GM19467 (cell line): ENCODE measurements around the gene TGFB2.

Experiments used
- ATAC-seq: cut with Tn5 transposase; IDR thresholded peaks from one replicate; pipeline ENCODE4 v1.9.1; 2021; ENCODE audit warnings: mild to moderate bottlenecking, moderate library complexity; ENCODE audit not compliant: unreplicated experiment

The TGFB2 gene

GRCh38 chr1:218332416-218332815 lies 12.7 kb upstream of the TGFB2 start:
- ATAC-seq, result no peak

GRCh38 chr1:218336328-218336727 lies 8.8 kb upstream of the TGFB2 start:
- ATAC-seq, result no peak

- ATAC-seq, result no peak
These were observed 5.8 kb upstream of the TGFB2 start for GRCh38 chr1:218339267-218339831.

GRCh38 chr1:218341325-218341724 lies 3.8 kb upstream of the TGFB2 start:
- ATAC-seq, result no peak

- ATAC-seq, result no peak
These were observed 3.0 kb upstream of the TGFB2 start for GRCh38 chr1:218342091-218342490.

- ATAC-seq, result peak; percentile 61
These were observed 696 bp downstream of the TGFB2 start for GRCh38 chr1:218345673-218346390.

GRCh38 chr1:218346391-218347204 lies 1.5 kb downstream of the TGFB2 start:
- no peak for ATAC-seq

- no peak for ATAC-seq
These were observed 2.2 kb downstream of the TGFB2 start for GRCh38 chr1:218347336-218347722.

GRCh38 chr1:218347723-218348627 lies 2.8 kb downstream of the TGFB2 start:
- ATAC-seq, result no peak

- ATAC-seq, result no peak
These were observed 3.5 kb downstream of the TGFB2 start for GRCh38 chr1:218348628-218349071.

GRCh38 chr1:218349348-218350034 lies 4.4 kb downstream of the TGFB2 start:
- ATAC-seq, result no peak

GRCh38 chr1:218350035-218350525 lies 4.9 kb downstream of the TGFB2 start:
- no peak for ATAC-seq

GRCh38 chr1:218350801-218351266 lies 5.7 kb downstream of the TGFB2 start:
- no peak for ATAC-seq

GRCh38 chr1:218351391-218352074 lies 6.4 kb downstream of the TGFB2 start:
- ATAC-seq, result peak; percentile 55

GRCh38 chr1:218352075-218352438 lies 6.9 kb downstream of the TGFB2 start:
- ATAC-seq, result no peak

- ATAC-seq, result no peak
These were observed 8.5 kb downstream of the TGFB2 start for GRCh38 chr1:218353656-218354055.

GRCh38 chr1:218355278-218355677 lies 10.1 kb downstream of the TGFB2 start:
- ATAC-seq, result no peak

GRCh38 chr1:218357211-218357892 lies 12.2 kb downstream of the TGFB2 start:
- ATAC-seq, result no peak

GRCh38 chr1:218357893-218358232 lies 12.7 kb downstream of the TGFB2 start:
- no peak for ATAC-seq
